ENCODE measurements around the gene CDH8.

DNA sequence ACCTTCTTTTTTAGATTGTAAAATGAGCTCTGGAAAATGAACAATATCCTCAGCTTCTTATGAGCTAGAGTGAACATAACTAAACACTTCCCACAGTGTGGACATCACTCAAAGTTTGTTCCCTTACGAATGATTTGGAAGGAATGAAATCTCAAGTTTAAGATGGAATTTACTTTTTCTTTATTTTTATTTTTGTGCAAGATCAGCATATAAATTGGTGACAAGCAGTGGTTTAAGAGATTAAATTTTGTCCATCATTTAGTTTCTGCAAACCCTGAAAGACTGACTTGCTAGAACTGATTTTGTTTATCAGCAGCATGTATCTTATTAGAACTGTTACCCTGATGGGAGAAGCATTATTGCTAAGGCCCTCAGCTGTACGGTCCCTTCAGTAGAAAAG, 420.1 kb downstream of the CDH8 start:
- TF ChIP-seq SPI1 (IDR thresholded peaks at IDR 0.05; ENCODE audit: borderline replicate concordance, low read depth) (no peak), POLR2AphosphoS5 (IDR thresholded peaks at IDR 0.05; ENCODE audit: low read depth) (no peak), GABPA (IDR thresholded peaks at IDR 0.05; ENCODE audit: low read depth) (no peak)
- TF ChIP-seq, protein P1, sequence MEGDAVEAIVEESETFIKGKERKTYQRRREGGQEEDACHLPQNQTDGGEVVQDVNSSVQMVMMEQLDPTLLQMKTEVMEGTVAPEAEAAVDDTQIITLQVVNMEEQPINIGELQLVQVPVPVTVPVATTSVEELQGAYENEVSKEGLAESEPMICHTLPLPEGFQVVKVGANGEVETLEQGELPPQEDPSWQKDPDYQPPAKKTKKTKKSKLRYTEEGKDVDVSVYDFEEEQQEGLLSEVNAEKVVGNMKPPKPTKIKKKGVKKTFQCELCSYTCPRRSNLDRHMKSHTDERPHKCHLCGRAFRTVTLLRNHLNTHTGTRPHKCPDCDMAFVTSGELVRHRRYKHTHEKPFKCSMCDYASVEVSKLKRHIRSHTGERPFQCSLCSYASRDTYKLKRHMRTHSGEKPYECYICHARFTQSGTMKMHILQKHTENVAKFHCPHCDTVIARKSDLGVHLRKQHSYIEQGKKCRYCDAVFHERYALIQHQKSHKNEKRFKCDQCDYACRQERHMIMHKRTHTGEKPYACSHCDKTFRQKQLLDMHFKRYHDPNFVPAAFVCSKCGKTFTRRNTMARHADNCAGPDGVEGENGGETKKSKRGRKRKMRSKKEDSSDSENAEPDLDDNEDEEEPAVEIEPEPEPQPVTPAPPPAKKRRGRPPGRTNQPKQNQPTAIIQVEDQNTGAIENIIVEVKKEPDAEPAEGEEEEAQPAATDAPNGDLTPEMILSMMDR (IDR thresholded peaks at IDR 0.05; ENCODE audit: insufficient read depth, low read length), result no peak
- TF ChIP-seq, protein P2, sequence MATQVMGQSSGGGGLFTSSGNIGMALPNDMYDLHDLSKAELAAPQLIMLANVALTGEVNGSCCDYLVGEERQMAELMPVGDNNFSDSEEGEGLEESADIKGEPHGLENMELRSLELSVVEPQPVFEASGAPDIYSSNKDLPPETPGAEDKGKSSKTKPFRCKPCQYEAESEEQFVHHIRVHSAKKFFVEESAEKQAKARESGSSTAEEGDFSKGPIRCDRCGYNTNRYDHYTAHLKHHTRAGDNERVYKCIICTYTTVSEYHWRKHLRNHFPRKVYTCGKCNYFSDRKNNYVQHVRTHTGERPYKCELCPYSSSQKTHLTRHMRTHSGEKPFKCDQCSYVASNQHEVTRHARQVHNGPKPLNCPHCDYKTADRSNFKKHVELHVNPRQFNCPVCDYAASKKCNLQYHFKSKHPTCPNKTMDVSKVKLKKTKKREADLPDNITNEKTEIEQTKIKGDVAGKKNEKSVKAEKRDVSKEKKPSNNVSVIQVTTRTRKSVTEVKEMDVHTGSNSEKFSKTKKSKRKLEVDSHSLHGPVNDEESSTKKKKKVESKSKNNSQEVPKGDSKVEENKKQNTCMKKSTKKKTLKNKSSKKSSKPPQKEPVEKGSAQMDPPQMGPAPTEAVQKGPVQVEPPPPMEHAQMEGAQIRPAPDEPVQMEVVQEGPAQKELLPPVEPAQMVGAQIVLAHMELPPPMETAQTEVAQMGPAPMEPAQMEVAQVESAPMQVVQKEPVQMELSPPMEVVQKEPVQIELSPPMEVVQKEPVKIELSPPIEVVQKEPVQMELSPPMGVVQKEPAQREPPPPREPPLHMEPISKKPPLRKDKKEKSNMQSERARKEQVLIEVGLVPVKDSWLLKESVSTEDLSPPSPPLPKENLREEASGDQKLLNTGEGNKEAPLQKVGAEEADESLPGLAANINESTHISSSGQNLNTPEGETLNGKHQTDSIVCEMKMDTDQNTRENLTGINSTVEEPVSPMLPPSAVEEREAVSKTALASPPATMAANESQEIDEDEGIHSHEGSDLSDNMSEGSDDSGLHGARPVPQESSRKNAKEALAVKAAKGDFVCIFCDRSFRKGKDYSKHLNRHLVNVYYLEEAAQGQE (IDR thresholded peaks at IDR 0.05; ENCODE audit: insufficient replicate concordance, low read depth), result no peak

Data from HL-60 (cell line).